Panc1 (cell line): ENCODE data around the gene CST5. TPM values are rescaled to one million over a fixed set of nuclear protein-coding genes. Genes with fewer than 3 reads are reported as not detected.

Experiments used
- ATAC-seq: fragments of 200-7000 bp; cut with Tn5 transposase; 2 replicates; pipeline ENCODE4 v1.9.1; 2020; ENCODE audit warnings: mild to moderate bottlenecking, moderate library complexity
- BruUV-seq: library from RNA; stranded (reverse); fragments of 400-500 nt; replicated peaks from 2 replicates; lab custom pipeline; 2021; lab: Mats Ljungman, UMichigan
- CTCF ChIA-PET: fragments of 300-600 bp; sonication (Branson Sonifier 250); formaldehyde crosslinking; loops from one replicate; lab custom pipeline; 2022; ENCODE audit warnings: antibody characterized with exemption; lab: Charles Lee
- POLR2A ChIA-PET: fragments of 300-600 bp; sonication (Branson Sonifier 250); formaldehyde crosslinking; loops from one replicate; lab custom pipeline; 2022; ENCODE audit warnings: antibody characterized with exemption; lab: Charles Lee
- DNase-seq: peaks from one replicate; pipeline ENCODE4 v3.0.0-alpha.2; 2010; ENCODE audit warnings: low read depth, low spot score
- H3K27ac ChIP-seq: 2 replicates; pipeline ENCODE4 v1.5.1; 2011; ENCODE audit warnings: mild to moderate bottlenecking, low read length, inconsistent platforms
- H3K27me3 ChIP-seq: fragments of 200-500 bp; sonication (Bioruptor generic); 2 replicates; pipeline ENCODE4 v1.6.0; 2014; ENCODE audit warnings: low read length, inconsistent platforms; ENCODE audit not compliant: control insufficient read depth, insufficient read depth
- H3K36me3 ChIP-seq: fragments of 200-500 bp; sonication (Bioruptor generic); 2 replicates; pipeline ENCODE4 v1.5.1; 2014; ENCODE audit warnings: inconsistent platforms, mild to moderate bottlenecking, low read length, moderate library complexity; ENCODE audit not compliant: control insufficient read depth, insufficient read depth
- H3K4me1 ChIP-seq: 2 replicates; pipeline ENCODE4 v1.5.1; 2011; ENCODE audit warnings: inconsistent platforms, mild to moderate bottlenecking, low read length, moderate library complexity; ENCODE audit not compliant: control insufficient read depth, insufficient read depth
- H3K4me3 ChIP-seq, 2 experiments: 2 replicates each; pipeline ENCODE4 v1.5.1; 2011 to 2012; ENCODE audit warnings: low read depth in 2 of 2, low read length in 2 of 2, mild to moderate bottlenecking in 2 of 2, inconsistent platforms in 1 of 2, moderate library complexity in 1 of 2
- H3K9me3 ChIP-seq: fragments of 200-500 bp; sonication (Bioruptor generic); 2 replicates; pipeline ENCODE4 v1.5.1; 2014; ENCODE audit warnings: low read depth, mild to moderate bottlenecking, inconsistent platforms, low read length, moderate library complexity; ENCODE audit not compliant: control insufficient read depth, insufficient read depth
- POLR2AphosphoS5 ChIP-seq: IDR thresholded peaks from 2 replicates; pipeline ENCODE4 v1.6.1; 2012; ENCODE audit warnings: mild to moderate bottlenecking, low read depth, low read length, moderate library complexity
- SIN3A ChIP-seq: IDR thresholded peaks from 2 replicates; pipeline ENCODE4 v1.6.1; 2012; ENCODE audit warnings: low read depth, mild to moderate bottlenecking, low read length, moderate library complexity, borderline replicate concordance; ENCODE audit not compliant: insufficient read depth
- TCF7L2 ChIP-seq: IDR thresholded peaks from 2 replicates; pipeline ENCODE4 v1.6.1; 2011; ENCODE audit warnings: mild to moderate bottlenecking, low read depth, low read length, inconsistent platforms
- in situ Hi-C: cut with HindIII; loops from 2 replicates; pipeline ENCODE4 v1.10.0; 2016; ENCODE audit warnings: low sequenced_read_pairs, low pct_unique_long_range_greater_than_20kb
- intact Hi-C: fragments of 100-400 bp; cut with micrococcal nuclease; formaldehyde crosslinking; loops from one replicate; pipeline ENCODE4 v1.10.0; 2022; ENCODE audit not compliant: unreplicated experiment
- total RNA-seq: library from RNA; stranded (reverse); gene quantifications from one replicate; pipeline ENCODE4 v1.2.1, GENCODE V29; 2021; ENCODE audit not compliant: unreplicated experiment
- TF ChIP-seq, protein P1 (sequence below): fragments of 450-650 bp; IDR thresholded peaks from 2 replicates; pipeline ENCODE4 v1.5.1; 2017; ENCODE audit warnings: mild to moderate bottlenecking
- TF ChIP-seq, protein P2 (sequence below), 2 experiments: IDR thresholded peaks; 2 replicates each; pipeline ENCODE4 v1.6.1; 2011 to 2012; ENCODE audit warnings: low read depth in 2 of 2, control low read depth in 1 of 2, low read length in 1 of 2, mild to moderate bottlenecking in 1 of 2, moderate library complexity in 1 of 2; ENCODE audit not compliant: insufficient read depth in 1 of 2

The CST5 gene
- total RNA-seq, 1 experiment from 2014 or later = not detected

DNA sequence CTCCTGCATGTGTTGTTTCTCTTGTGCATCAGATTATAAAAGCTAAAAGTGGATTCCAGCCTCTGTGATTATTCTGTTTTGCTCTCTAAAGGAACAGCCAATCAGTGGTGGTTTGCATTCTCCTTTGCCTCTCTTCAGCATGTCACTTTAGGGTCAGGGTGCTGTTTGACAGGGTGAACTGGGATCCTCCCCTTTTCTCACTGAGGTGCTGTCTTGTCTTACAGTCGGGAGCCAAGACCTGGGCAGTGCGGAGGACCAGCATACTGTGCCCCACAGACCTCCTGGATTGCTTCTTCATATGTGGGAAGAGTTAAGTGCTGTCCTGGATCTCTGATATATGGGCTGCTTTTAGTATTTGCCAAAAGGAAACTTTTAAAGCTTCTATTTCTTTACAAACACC is 37.9 kb downstream of the CST5 start:
- in situ Hi-C loops = no loop called here
- POLR2A ChIA-PET = no interaction called here
- Histone ChIP-seq H3K27me3 (no peaks in the 10 kb centered on the region), H3K36me3 (no peaks in the 10 kb centered on the region), H3K4me3 (no peak overlapping the region), H3K27ac (no peak overlapping the region), H3K4me1 (no peaks in the 10 kb centered on the region), H3K9me3 (no peaks in the 10 kb centered on the region)
- DNase-seq (no peak), ATAC-seq (no peak)
- BruUV-seq = no TSS peak
- intact Hi-C loops = no loop called here
- TF ChIP-seq, protein P1, sequence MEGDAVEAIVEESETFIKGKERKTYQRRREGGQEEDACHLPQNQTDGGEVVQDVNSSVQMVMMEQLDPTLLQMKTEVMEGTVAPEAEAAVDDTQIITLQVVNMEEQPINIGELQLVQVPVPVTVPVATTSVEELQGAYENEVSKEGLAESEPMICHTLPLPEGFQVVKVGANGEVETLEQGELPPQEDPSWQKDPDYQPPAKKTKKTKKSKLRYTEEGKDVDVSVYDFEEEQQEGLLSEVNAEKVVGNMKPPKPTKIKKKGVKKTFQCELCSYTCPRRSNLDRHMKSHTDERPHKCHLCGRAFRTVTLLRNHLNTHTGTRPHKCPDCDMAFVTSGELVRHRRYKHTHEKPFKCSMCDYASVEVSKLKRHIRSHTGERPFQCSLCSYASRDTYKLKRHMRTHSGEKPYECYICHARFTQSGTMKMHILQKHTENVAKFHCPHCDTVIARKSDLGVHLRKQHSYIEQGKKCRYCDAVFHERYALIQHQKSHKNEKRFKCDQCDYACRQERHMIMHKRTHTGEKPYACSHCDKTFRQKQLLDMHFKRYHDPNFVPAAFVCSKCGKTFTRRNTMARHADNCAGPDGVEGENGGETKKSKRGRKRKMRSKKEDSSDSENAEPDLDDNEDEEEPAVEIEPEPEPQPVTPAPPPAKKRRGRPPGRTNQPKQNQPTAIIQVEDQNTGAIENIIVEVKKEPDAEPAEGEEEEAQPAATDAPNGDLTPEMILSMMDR = no peak
- TF ChIP-seq, protein P2, sequence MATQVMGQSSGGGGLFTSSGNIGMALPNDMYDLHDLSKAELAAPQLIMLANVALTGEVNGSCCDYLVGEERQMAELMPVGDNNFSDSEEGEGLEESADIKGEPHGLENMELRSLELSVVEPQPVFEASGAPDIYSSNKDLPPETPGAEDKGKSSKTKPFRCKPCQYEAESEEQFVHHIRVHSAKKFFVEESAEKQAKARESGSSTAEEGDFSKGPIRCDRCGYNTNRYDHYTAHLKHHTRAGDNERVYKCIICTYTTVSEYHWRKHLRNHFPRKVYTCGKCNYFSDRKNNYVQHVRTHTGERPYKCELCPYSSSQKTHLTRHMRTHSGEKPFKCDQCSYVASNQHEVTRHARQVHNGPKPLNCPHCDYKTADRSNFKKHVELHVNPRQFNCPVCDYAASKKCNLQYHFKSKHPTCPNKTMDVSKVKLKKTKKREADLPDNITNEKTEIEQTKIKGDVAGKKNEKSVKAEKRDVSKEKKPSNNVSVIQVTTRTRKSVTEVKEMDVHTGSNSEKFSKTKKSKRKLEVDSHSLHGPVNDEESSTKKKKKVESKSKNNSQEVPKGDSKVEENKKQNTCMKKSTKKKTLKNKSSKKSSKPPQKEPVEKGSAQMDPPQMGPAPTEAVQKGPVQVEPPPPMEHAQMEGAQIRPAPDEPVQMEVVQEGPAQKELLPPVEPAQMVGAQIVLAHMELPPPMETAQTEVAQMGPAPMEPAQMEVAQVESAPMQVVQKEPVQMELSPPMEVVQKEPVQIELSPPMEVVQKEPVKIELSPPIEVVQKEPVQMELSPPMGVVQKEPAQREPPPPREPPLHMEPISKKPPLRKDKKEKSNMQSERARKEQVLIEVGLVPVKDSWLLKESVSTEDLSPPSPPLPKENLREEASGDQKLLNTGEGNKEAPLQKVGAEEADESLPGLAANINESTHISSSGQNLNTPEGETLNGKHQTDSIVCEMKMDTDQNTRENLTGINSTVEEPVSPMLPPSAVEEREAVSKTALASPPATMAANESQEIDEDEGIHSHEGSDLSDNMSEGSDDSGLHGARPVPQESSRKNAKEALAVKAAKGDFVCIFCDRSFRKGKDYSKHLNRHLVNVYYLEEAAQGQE (IDR thresholded peaks at IDR 0.05; ENCODE audit: insufficient read depth in 1 of 2, low read depth in 2 of 2, low read length in 1 of 2) = no peak
- TF ChIP-seq POLR2AphosphoS5 (no peak), SIN3A (no peak), TCF7L2 (no peak)
- CTCF ChIA-PET = no interaction called here

DNA sequence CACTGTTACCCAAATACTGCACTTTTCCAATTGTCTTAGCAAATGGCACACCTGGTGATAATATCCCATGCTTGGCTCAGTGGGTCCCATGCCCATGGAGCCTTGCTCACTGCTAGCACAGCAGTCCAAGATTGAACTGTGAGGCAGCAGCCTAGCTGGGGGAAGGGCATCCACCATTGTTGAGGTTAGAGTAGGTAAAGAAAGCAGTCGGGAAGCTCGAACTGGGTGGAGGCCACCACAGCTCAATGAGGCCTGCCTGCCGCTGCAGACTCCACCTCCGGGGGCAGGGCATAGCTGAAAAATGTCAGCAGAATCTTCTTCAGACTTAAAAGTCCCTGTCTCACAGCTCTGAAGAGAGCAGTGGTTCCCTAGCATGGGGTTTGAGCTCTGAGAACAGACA is 43.8 kb downstream of the CST5 start:
- no TSS peak for BruUV-seq
- Histone ChIP-seq H3K4me1 (no peaks in the 10 kb centered on the region), H3K9me3 (no peaks in the 10 kb centered on the region), H3K4me3 (no peak overlapping the region), H3K36me3 (no peaks in the 10 kb centered on the region), H3K27me3 (no peaks in the 10 kb centered on the region), H3K27ac (no peak overlapping the region)
- TF ChIP-seq, protein P2 (IDR thresholded peaks at IDR 0.05; ENCODE audit: insufficient read depth in 1 of 2, low read depth in 2 of 2, low read length in 1 of 2) = no peak
- no peak for TF ChIP-seq TCF7L2
- no peak for TF ChIP-seq POLR2AphosphoS5
- TF ChIP-seq, protein P1 = no peak
- no peak for TF ChIP-seq SIN3A
- intact Hi-C loops (no loop called here), in situ Hi-C loops (no loop called here)
- POLR2A ChIA-PET = no interaction called here
- no peak for DNase-seq
- CTCF ChIA-PET = no interaction called here
- no peak for ATAC-seq
